ENCODE results near the gene PRAMEF18. TPM values are rescaled to one million over a fixed set of nuclear protein-coding genes. Genes with fewer than 3 reads are reported as not detected.
"Not testable (repeated sequence)": the region's sequence is repeated elsewhere in the genome, so short reads cannot be mapped to it uniquely, and the experiment has no call there.

PRAMEF18 gene, protein sequence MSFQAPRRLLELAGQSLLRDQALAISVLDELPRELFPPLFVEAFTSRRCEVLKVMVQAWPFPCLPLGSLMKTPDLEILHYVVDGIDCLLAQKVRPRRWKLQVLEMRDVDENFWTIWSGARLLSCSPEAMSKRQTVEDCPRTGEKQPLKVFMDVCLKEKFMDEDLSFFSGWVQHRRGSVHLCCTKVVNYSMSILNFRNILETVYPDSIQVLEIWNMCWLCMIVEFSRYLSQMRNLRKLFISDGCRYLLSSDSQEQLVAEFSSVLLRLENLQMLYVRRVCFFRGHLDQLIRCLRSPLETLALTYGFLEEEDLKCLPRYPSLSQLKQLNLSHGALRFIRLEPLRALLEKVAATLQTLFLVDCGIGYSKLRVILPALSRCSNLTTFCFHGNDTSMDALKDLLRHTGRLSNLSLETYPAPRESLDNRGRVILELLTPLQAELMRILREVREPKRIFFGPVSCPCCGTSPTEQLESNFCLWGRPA
- total RNA-seq (2022) (not detected in 2 replicates), Bru-seq, nascent RNA (not detected), BruChase-seq, experiment 1, labeled RNA remaining after a 6-hour chase (not detected), BruChase-seq, experiment 2, labeled RNA remaining after a 2-hour chase (not detected)
- long read RNA-seq = 0 reads

DNA sequence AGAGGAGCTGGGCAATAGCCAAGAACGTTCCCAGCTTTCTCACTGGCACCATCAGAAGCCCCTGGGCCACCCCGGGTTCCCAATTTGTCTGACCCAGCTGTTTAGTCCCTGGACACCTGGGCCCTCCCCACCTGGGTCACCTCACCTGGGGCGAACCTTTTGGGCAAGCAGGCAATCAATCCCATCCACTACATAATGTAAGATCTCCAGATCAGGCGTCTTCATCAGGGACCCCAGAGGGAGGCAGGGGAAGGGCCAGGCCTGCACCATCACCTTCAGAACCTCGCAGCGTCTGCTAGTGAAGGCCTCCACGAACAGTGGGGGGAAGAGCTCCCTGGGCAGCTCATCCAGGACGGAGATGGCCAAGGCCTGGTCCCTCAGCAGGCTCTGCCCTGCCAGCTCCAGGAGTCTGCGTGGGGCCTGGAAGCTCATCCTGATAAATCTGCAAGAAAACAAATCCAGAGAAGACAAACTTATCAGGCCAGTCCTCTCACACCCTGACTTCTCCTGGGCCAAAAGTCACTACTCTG, at the start of gene PRAMEF18:
Gene PRAMEF18, minus strand, starts transcription at position 480 of the 530 bp plus-strand sequence. Its CDS starts 48 bp downstream, at position 432.
- H3K27ac Mint-ChIP-seq (ENCODE audit: low read depth, unreplicated experiment); CTCF ChIA-PET; BruUV-seq (replicated peaks); H3K4me3 Mint-ChIP-seq (ENCODE audit: unreplicated experiment); H3K9me3 Mint-ChIP-seq (ENCODE audit: unreplicated experiment); H3K4me1 Mint-ChIP-seq (ENCODE audit: insufficient read depth, unreplicated experiment); intact Hi-C loops (cut with micrococcal nuclease); DNase-seq (ENCODE audit: unreplicated experiment); POLR2A ChIA-PET; H3K36me3 Mint-ChIP-seq (ENCODE audit: insufficient read depth, unreplicated experiment): not testable (repeated sequence)
- peaks cover 44% of the 10 kb centered on the region for H3K27me3 Mint-ChIP-seq (ENCODE audit: insufficient read depth, unreplicated experiment)

DNA sequence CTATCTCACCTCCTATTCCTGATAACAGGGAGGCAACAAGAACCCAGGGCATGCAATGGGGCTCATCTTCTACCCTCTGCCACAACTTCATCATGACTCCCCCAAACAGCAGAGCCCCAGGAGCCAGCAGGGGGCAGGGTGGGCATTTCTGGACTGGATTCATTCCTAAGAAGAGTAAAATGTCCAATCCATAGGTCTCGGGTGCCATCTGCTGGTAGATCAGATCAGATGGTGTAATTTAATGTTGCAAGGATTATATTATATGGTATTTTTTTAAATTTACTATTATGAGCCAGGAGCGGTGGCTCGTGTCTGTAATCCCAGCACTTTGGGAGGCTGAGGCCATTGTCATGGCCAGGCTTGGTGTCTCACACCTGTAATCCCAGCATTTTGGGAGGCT, 39.2 kb upstream of the PRAMEF18 start:
- H3K4me1 Mint-ChIP-seq (ENCODE audit: insufficient read depth, unreplicated experiment); CTCF ChIA-PET; POLR2A ChIA-PET; H3K27me3 Mint-ChIP-seq (ENCODE audit: insufficient read depth, unreplicated experiment); H3K27ac Mint-ChIP-seq (ENCODE audit: low read depth, unreplicated experiment); BruUV-seq (replicated peaks); intact Hi-C loops (cut with micrococcal nuclease); DNase-seq (ENCODE audit: unreplicated experiment); H3K36me3 Mint-ChIP-seq (ENCODE audit: insufficient read depth, unreplicated experiment); H3K4me3 Mint-ChIP-seq (ENCODE audit: unreplicated experiment); H3K9me3 Mint-ChIP-seq (ENCODE audit: unreplicated experiment): not testable (repeated sequence)

DNA sequence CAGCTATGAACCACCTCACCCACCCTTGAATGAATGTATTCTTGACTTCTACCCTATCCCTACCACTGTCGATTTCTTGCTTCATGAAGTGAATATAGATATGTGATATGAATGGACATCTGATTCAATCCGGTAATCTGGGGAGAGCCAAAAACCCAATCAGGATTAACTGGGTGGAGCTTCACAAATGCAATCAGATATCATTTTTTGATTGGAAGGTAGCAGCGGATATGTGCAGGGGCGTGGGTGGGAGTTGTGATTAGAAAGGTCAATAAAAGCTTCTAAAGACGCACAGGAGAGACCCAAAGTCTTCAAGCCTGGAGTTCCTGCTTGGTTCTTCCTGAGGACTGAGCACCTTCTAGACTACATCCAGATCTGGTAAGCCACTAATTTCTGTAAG, 27.9 kb upstream of the PRAMEF18 start, which contains the start of gene PRAMEF5:
Gene PRAMEF5, plus strand, starts transcription at position 301 of the 400 bp plus-strand sequence. CDS start 5,071 bp downstream, outside the sequence.
- H3K27me3 Mint-ChIP-seq (ENCODE audit: insufficient read depth, unreplicated experiment); H3K36me3 Mint-ChIP-seq (ENCODE audit: insufficient read depth, unreplicated experiment); H3K4me3 Mint-ChIP-seq (ENCODE audit: unreplicated experiment); H3K9me3 Mint-ChIP-seq (ENCODE audit: unreplicated experiment); H3K27ac Mint-ChIP-seq (ENCODE audit: low read depth, unreplicated experiment); BruUV-seq (replicated peaks); intact Hi-C loops (cut with micrococcal nuclease); H3K4me1 Mint-ChIP-seq (ENCODE audit: insufficient read depth, unreplicated experiment); POLR2A ChIA-PET; DNase-seq (ENCODE audit: unreplicated experiment); CTCF ChIA-PET: not testable (repeated sequence)

DNA sequence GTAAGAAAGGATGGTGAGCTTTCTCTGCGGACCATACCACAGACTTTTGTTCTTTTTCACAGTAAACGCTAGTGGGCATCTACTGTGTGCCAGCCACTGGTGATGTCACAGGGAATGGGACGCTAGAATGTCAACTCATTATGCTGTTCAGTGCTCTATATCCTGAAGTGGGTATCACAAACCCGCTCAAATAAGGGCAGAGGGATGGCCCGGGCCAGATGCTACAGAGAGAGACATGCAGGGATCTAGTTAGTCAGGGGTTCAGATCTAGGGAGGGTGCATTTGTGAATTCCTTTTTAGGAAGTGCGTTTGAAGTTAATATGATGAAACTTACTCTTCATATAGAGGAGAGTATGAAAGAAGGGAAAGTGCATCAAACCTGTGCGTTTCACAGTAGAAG, 21.2 kb upstream of the PRAMEF18 start:
- CTCF ChIA-PET; H3K27ac Mint-ChIP-seq (ENCODE audit: low read depth, unreplicated experiment); H3K4me3 Mint-ChIP-seq (ENCODE audit: unreplicated experiment); DNase-seq (ENCODE audit: unreplicated experiment); intact Hi-C loops (cut with micrococcal nuclease); POLR2A ChIA-PET; H3K9me3 Mint-ChIP-seq (ENCODE audit: unreplicated experiment); H3K4me1 Mint-ChIP-seq (ENCODE audit: insufficient read depth, unreplicated experiment); H3K36me3 Mint-ChIP-seq (ENCODE audit: insufficient read depth, unreplicated experiment); BruUV-seq (replicated peaks): not testable (repeated sequence)
- H3K27me3 Mint-ChIP-seq (ENCODE audit: insufficient read depth, unreplicated experiment) = peaks cover 39% of the 10 kb centered on the region

DNA sequence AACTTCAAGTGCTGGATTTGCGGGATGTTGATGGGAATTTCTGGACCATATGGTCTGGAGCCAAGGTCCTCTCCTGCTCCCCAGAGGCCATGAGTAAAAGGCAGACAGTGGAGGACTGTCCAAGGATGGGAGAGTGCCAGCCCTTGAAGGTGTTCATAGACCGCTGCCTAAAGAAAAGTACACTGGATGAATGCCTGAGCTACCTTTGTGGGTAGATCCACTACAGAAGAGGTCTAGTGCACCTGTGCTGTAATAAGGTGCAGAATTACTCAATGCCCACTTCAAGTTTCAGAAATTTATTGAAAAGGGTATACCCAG, 20.6 kb upstream of the PRAMEF18 start:
- POLR2A ChIA-PET; DNase-seq (ENCODE audit: unreplicated experiment); H3K27ac Mint-ChIP-seq (ENCODE audit: low read depth, unreplicated experiment); H3K4me3 Mint-ChIP-seq (ENCODE audit: unreplicated experiment); intact Hi-C loops (cut with micrococcal nuclease); H3K4me1 Mint-ChIP-seq (ENCODE audit: insufficient read depth, unreplicated experiment); H3K9me3 Mint-ChIP-seq (ENCODE audit: unreplicated experiment); CTCF ChIA-PET; BruUV-seq (replicated peaks); H3K36me3 Mint-ChIP-seq (ENCODE audit: insufficient read depth, unreplicated experiment): not testable (repeated sequence)
- peaks cover 45% of the 10 kb centered on the region for H3K27me3 Mint-ChIP-seq (ENCODE audit: insufficient read depth, unreplicated experiment)

DNA sequence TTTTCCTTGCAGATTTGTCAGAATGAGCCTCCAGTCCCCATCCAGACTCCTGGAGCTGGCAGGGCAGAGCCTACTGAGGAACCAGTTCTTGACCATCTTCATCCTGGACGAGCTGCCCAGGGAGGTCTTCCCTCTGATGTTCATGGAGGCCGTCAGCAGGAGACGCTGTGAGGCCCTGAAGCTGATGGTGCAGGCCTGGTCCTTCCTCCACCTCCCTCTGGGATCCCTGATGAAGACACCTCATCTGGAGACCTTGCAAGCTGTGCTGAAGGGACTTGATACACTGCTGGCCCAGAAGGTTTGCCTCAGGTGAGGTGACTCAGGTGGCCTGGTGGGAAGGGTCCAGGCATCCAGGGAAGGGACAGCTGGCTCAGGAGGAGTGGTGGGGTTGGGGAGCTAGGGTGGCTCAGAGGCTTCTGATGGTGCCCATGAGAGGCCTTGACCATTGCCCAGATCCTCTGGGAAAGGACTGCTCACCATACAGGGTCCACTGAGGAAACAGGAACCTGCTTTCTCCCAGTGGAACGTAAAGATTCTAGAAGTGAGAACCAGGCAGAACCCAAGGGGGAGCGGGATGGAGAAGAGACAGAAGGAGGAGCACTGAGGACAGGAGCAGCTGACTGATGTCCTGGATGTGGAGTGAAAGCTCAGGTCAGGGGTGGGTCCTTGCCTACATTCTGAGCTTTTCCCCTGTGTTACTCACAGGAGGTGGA, 20.0 kb upstream of the PRAMEF18 start:
- H3K4me3 Mint-ChIP-seq (ENCODE audit: unreplicated experiment); H3K4me1 Mint-ChIP-seq (ENCODE audit: insufficient read depth, unreplicated experiment); BruUV-seq (replicated peaks); DNase-seq (ENCODE audit: unreplicated experiment); POLR2A ChIA-PET; intact Hi-C loops (cut with micrococcal nuclease); H3K9me3 Mint-ChIP-seq (ENCODE audit: unreplicated experiment); H3K36me3 Mint-ChIP-seq (ENCODE audit: insufficient read depth, unreplicated experiment); CTCF ChIA-PET; H3K27ac Mint-ChIP-seq (ENCODE audit: low read depth, unreplicated experiment): not testable (repeated sequence)
- H3K27me3 Mint-ChIP-seq (ENCODE audit: insufficient read depth, unreplicated experiment) = peaks cover 50% of the 10 kb centered on the region

DNA sequence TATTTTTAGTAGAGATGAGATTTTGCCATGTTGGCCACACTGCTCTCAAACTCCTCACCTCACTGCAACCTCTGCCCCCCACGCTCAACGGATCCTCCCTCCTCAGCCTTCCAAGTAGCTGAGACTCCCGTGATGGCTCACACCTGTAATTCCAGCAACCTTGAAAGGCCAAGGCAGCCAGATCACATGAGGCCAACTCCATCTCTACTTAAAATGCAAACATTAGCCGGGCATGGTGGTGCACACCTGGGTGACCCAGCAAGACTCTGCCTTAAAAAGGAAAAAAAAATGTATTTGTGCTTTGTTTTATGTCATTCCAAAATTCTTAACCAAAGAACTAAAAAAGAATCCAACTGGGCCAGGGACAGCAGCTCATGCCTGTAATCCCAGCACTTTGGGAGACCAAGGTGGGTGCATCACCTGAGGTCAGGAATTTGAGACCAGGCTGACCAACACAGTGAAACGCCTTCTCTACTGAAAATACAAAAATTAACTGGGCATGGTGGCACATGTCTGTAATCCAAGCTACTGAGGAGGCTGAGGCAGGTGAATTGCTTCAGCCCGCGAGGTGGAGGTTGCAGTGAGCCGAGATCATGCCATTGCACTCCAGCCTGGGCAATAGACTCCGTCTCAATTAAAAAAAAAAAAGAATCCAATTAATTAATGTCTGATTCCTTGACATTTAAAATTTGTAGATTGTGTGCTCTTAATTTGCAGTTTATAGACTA, 17.7 kb upstream of the PRAMEF18 start:
- POLR2A ChIA-PET; H3K9me3 Mint-ChIP-seq (ENCODE audit: unreplicated experiment); BruUV-seq (replicated peaks); CTCF ChIA-PET; H3K27ac Mint-ChIP-seq (ENCODE audit: low read depth, unreplicated experiment); H3K36me3 Mint-ChIP-seq (ENCODE audit: insufficient read depth, unreplicated experiment); H3K4me1 Mint-ChIP-seq (ENCODE audit: insufficient read depth, unreplicated experiment); H3K4me3 Mint-ChIP-seq (ENCODE audit: unreplicated experiment); DNase-seq (ENCODE audit: unreplicated experiment); intact Hi-C loops (cut with micrococcal nuclease): not testable (repeated sequence)
- peaks cover 73% of the 10 kb centered on the region for H3K27me3 Mint-ChIP-seq (ENCODE audit: insufficient read depth, unreplicated experiment)

DNA sequence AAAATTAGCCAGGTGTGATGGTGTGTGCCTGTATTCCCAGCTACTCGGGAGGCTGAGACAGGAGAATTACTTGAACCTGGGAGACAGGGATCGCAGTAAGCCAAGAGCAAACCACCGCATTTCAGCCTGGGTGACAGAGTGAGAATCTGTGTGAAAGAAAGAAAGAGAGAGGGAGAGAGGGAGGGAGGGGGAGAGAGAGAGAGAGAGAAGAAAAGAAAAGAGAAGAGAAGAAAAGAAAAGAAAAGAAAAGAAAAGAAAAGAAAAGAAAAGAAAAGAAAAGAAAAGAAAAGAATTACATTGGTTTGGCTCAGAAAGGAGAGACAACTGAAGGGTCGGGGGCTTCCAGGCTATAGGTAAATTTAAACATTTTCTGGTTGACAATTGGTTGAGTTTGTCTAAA, 13.7 kb upstream of the PRAMEF18 start:
- H3K4me3 Mint-ChIP-seq (ENCODE audit: unreplicated experiment); POLR2A ChIA-PET; H3K9me3 Mint-ChIP-seq (ENCODE audit: unreplicated experiment); H3K36me3 Mint-ChIP-seq (ENCODE audit: insufficient read depth, unreplicated experiment); CTCF ChIA-PET; H3K27ac Mint-ChIP-seq (ENCODE audit: low read depth, unreplicated experiment); DNase-seq (ENCODE audit: unreplicated experiment); H3K4me1 Mint-ChIP-seq (ENCODE audit: insufficient read depth, unreplicated experiment); intact Hi-C loops (cut with micrococcal nuclease); BruUV-seq (replicated peaks): not testable (repeated sequence)
- H3K27me3 Mint-ChIP-seq (ENCODE audit: insufficient read depth, unreplicated experiment) = peaks cover 81% of the 10 kb centered on the region

DNA sequence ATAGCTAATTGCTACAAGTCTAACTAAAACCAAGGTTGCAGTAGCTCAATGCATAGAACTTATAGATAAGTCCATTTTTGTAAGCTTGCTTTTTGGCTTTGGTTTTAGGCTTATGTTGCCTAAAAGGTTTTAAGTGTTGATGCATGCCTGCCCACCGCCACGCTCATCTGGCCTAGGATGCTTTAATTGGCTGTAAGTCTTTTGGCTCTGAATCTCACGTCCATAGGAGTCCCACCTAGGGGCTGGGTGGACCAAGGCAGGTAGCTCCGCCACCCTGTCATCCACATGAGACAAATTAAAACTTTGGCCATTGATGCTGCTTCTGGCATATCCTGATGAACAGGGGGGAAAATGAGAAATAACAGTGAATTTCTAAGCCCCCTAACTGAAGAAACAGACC, 11.6 kb upstream of the PRAMEF18 start:
- H3K4me3 Mint-ChIP-seq (ENCODE audit: unreplicated experiment); intact Hi-C loops (cut with micrococcal nuclease); POLR2A ChIA-PET; H3K27ac Mint-ChIP-seq (ENCODE audit: low read depth, unreplicated experiment); BruUV-seq (replicated peaks); DNase-seq (ENCODE audit: unreplicated experiment); H3K4me1 Mint-ChIP-seq (ENCODE audit: insufficient read depth, unreplicated experiment); CTCF ChIA-PET; H3K36me3 Mint-ChIP-seq (ENCODE audit: insufficient read depth, unreplicated experiment); H3K9me3 Mint-ChIP-seq (ENCODE audit: unreplicated experiment): not testable (repeated sequence)
- H3K27me3 Mint-ChIP-seq (ENCODE audit: insufficient read depth, unreplicated experiment) = peaks cover 80% of the 10 kb centered on the region

Measured in MCF 10A (cell line).